Measurements from ENCODE around the gene KRT71. TPM values are rescaled to one million over a fixed set of nuclear protein-coding genes. Genes with fewer than 3 reads are reported as not detected.

The KRT71 gene
- total RNA-seq, 1 donor = not detected

DNA sequence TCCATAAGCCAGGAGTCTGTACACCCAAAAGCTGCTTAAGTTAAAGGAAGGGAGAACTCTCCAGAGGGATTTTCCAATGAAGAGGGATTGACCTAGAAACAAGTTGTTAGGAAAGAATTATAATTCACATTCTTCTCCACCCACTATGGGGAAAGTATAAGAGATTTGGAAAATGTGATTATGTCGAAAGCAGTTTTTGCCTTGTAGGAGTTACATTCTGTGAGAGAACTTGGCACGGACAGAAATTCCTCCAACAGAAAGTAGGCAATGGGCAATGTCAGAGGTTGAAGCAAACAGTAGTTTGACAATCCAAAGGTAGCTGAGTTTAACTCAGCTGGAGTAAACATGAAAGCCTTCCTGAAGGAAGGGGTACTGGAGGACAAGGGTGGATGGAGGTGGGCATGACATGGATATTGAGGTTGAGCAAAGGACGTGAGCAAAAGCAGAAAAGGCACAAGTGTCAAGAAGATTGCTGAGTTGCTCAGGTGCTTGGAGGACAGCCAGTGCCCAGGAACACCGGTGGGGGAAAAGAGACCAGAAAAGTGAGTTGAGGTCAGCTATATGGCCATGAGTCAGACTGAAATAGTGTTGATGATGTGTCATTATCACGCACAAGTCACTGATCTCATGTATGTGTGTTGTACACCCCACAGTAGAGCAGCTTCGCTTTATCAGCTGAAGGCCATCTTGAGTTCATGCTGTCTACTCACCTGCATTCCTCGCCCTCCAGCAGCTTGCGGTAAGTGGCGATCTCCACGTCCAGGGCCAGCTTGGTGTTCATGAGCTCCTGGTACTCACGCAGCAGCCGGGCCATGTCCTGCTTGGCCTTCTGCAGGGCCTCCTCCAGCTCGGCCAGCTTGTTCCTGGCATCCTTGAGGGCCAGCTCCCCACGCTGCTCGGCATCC is 36.8 kb downstream of the KRT71 start:
- Histone ChIP-seq H3K4me2 (ENCODE audit: insufficient read depth, low read length) (no peak overlapping the region), H3K4me3 (ENCODE audit: insufficient read depth, low read length) (no peak overlapping the region), H3K9me3 (ENCODE audit: low read depth, low read length) (no peaks in the 10 kb centered on the region), H3K79me2 (ENCODE audit: insufficient read depth, low read length) (no peaks in the 10 kb centered on the region), H3K36me3 (ENCODE audit: insufficient read depth, low read length) (no peaks in the 10 kb centered on the region), H2AFZ (ENCODE audit: low read length) (no peak overlapping the region), H4K20me1 (ENCODE audit: insufficient read depth, low read length) (no peaks in the 10 kb centered on the region), H3K27ac (ENCODE audit: low read depth, low read length) (no peak overlapping the region), H3K4me1 (ENCODE audit: insufficient read depth, low read length) (peaks cover under 1% of the 10 kb centered on the region), H3K27me3 (ENCODE audit: insufficient read depth, low read length) (peaks cover 36% of the 10 kb centered on the region)
- TF ChIP-seq, protein P1, sequence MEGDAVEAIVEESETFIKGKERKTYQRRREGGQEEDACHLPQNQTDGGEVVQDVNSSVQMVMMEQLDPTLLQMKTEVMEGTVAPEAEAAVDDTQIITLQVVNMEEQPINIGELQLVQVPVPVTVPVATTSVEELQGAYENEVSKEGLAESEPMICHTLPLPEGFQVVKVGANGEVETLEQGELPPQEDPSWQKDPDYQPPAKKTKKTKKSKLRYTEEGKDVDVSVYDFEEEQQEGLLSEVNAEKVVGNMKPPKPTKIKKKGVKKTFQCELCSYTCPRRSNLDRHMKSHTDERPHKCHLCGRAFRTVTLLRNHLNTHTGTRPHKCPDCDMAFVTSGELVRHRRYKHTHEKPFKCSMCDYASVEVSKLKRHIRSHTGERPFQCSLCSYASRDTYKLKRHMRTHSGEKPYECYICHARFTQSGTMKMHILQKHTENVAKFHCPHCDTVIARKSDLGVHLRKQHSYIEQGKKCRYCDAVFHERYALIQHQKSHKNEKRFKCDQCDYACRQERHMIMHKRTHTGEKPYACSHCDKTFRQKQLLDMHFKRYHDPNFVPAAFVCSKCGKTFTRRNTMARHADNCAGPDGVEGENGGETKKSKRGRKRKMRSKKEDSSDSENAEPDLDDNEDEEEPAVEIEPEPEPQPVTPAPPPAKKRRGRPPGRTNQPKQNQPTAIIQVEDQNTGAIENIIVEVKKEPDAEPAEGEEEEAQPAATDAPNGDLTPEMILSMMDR (IDR thresholded peaks at IDR 0.05; ENCODE audit: extremely low read depth, low read depth, low read length) = no peak
- DNase-seq (ENCODE audit: insufficient read length, low spot score, missing footprints) = no peak

DNA sequence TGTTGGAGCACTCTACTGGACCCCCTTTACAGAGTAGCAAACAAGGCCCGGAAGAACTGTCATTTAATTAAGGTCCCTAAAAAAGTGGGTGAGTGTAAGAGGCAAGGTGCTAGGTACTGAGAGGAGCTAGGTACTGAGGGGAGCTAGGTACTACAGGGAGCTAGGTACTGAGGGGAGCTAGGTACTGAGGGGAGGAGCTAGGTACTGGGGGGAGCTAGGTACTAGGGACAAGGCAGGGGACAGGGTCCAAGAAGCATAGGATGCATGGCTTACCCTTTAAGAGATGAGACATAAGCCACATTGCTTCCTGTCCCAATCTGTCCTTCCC is 37.7 kb downstream of the KRT71 start:
- no peaks in the 10 kb centered on the region for H3K9me3 ChIP-seq (ENCODE audit: low read depth, low read length)
- DNase-seq (ENCODE audit: insufficient read length, low spot score, missing footprints) = no peak
- TF ChIP-seq, protein P1 (IDR thresholded peaks at IDR 0.05; ENCODE audit: extremely low read depth, low read depth, low read length) = no peak
- peaks cover 36% of the 10 kb centered on the region for H3K27me3 ChIP-seq (ENCODE audit: insufficient read depth, low read length)
- H4K20me1 ChIP-seq (ENCODE audit: insufficient read depth, low read length) = no peaks in the 10 kb centered on the region
- H3K4me2 ChIP-seq (ENCODE audit: insufficient read depth, low read length) = no peak overlapping the region
- no peak overlapping the region for H3K27ac ChIP-seq (ENCODE audit: low read depth, low read length)
- no peak overlapping the region for H3K4me3 ChIP-seq (ENCODE audit: insufficient read depth, low read length)
- H3K79me2 ChIP-seq (ENCODE audit: insufficient read depth, low read length) = no peaks in the 10 kb centered on the region
- no peaks in the 10 kb centered on the region for H3K4me1 ChIP-seq (ENCODE audit: insufficient read depth, low read length)
- no peaks in the 10 kb centered on the region for H3K36me3 ChIP-seq (ENCODE audit: insufficient read depth, low read length)
- no peak overlapping the region for H2AFZ ChIP-seq (ENCODE audit: low read length)

DNA sequence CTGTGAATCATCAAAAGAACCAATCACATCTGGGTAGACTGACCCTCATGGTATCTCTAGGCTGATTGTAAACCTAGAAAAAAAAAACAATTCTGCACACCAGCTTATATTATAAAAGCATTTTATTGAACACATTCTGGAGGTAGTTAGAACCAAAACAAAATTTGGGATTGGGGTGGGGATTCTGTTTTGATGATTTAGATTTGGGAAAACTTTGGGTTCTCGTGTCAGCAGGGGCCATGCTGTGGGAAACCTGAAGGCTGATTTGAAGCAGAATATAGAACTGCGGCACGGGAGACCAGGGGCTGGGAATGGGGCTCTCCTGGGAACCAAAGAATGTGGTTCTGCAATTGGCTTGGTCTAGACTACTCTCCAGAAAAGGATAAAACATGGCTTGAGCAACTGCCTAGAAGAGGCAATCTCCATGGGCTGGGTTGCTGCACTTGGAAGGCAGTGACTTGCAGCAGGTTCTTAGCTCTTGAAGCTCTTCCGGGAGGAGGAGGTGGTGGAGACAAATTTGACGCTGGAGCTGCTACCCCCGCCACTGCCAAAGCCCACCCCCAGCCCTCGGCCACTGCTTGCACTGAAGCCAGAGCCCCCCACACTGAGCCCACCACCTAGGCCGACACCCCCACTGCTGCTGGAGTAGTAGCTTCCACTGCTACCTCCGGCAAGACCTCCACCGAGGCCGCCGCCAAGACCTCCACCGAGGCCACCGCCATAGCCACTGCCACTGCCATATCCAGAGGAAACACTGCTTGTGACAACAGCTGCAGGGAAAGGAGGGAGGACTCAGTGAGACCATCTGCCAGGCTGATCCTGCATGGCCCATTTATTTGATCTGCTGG is 38.2 kb downstream of the KRT71 start:
- no peak overlapping the region for H2AFZ ChIP-seq (ENCODE audit: low read length)
- no peaks in the 10 kb centered on the region for H3K9me3 ChIP-seq (ENCODE audit: low read depth, low read length)
- TF ChIP-seq, protein P1 (IDR thresholded peaks at IDR 0.05; ENCODE audit: extremely low read depth, low read depth, low read length) = no peak
- no peaks in the 10 kb centered on the region for H3K4me1 ChIP-seq (ENCODE audit: insufficient read depth, low read length)
- no peak for DNase-seq (ENCODE audit: insufficient read length, low spot score, missing footprints)
- H3K4me3 ChIP-seq (ENCODE audit: insufficient read depth, low read length) = no peak overlapping the region
- H3K4me2 ChIP-seq (ENCODE audit: insufficient read depth, low read length) = no peak overlapping the region
- no peaks in the 10 kb centered on the region for H3K79me2 ChIP-seq (ENCODE audit: insufficient read depth, low read length)
- peaks cover 36% of the 10 kb centered on the region for H3K27me3 ChIP-seq (ENCODE audit: insufficient read depth, low read length)
- H3K36me3 ChIP-seq (ENCODE audit: insufficient read depth, low read length) = no peaks in the 10 kb centered on the region
- H3K27ac ChIP-seq (ENCODE audit: low read depth, low read length) = no peak overlapping the region
- no peaks in the 10 kb centered on the region for H4K20me1 ChIP-seq (ENCODE audit: insufficient read depth, low read length)

DNA sequence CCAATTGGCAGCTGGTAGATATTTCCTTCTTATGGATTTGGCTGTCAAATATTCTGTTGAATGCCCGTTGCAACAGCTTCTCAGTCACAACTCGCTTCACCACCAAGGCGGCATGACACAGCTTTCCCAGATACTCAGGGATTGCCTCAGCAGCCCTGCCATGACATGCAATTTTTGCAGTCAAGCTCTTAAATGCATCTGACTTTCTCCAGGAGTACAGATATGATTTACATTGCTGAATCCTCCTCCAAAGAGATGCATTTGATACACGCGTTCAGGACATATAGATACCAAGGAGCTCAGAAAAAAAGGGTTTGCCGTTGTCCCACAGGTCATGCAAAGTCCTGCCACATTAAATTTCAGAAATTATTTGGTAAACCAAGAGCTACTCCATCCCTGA is 39.2 kb downstream of the KRT71 start:
- DNase-seq (ENCODE audit: insufficient read length, low spot score, missing footprints) = no peak
- H3K9me3 ChIP-seq (ENCODE audit: low read depth, low read length) = no peaks in the 10 kb centered on the region
- no peak overlapping the region for H2AFZ ChIP-seq (ENCODE audit: low read length)
- H3K4me1 ChIP-seq (ENCODE audit: insufficient read depth, low read length) = no peaks in the 10 kb centered on the region
- H3K36me3 ChIP-seq (ENCODE audit: insufficient read depth, low read length) = no peaks in the 10 kb centered on the region
- no peak overlapping the region for H3K27ac ChIP-seq (ENCODE audit: low read depth, low read length)
- H4K20me1 ChIP-seq (ENCODE audit: insufficient read depth, low read length) = no peaks in the 10 kb centered on the region
- no peak overlapping the region for H3K4me3 ChIP-seq (ENCODE audit: insufficient read depth, low read length)
- no peaks in the 10 kb centered on the region for H3K79me2 ChIP-seq (ENCODE audit: insufficient read depth, low read length)
- TF ChIP-seq, protein P1 (IDR thresholded peaks at IDR 0.05; ENCODE audit: extremely low read depth, low read depth, low read length) = no peak
- peaks cover 36% of the 10 kb centered on the region for H3K27me3 ChIP-seq (ENCODE audit: insufficient read depth, low read length)
- no peak overlapping the region for H3K4me2 ChIP-seq (ENCODE audit: insufficient read depth, low read length)
